B cell (primary cell): ENCODE results near the gene MTUS2.

ENCODE experiments used
- CTCF ChIP-seq: fragments of 200-600 bp; IDR thresholded peaks from one replicate; pipeline ENCODE4 v1.8.0; 2022; ENCODE audit warnings: antibody characterized with exemption, mild to moderate bottlenecking
- EZH2 ChIP-seq: IDR thresholded peaks from 2 replicates; pipeline ENCODE4 v1.6.1; 2012; ENCODE audit warnings: borderline replicate concordance, low read depth, mild to moderate bottlenecking, moderate library complexity, low read length; ENCODE audit not compliant: insufficient read depth, poor library complexity, severe bottlenecking

GRCh38 chr13:29028868-29029267 lies 208.7 kb downstream of the MTUS2 start:
- TF ChIP-seq CTCF: no peak
- no peak for TF ChIP-seq EZH2
